HFF-Myc (cell line): ENCODE data around the gene MYCBPAP.

Experiments used
- DNase-seq: peaks from one replicate; pipeline ENCODE4 v3.0.0-alpha.2; 2011; ENCODE audit warnings: low read depth; ENCODE audit errors: extremely low read depth
- H3K4me3 ChIP-seq: replicated peaks from 2 replicates; pipeline ENCODE4 v1.5.1; 2011; ENCODE audit warnings: low read depth, mild to moderate bottlenecking, control low read depth, low read length
- TF ChIP-seq, protein P1 (sequence below): IDR thresholded peaks from 2 replicates; pipeline ENCODE4 v1.5.1; 2012; ENCODE audit warnings: mild to moderate bottlenecking, low read depth, low read length, control low read depth; ENCODE audit errors: missing control alignments

The MYCBPAP gene

DNA sequence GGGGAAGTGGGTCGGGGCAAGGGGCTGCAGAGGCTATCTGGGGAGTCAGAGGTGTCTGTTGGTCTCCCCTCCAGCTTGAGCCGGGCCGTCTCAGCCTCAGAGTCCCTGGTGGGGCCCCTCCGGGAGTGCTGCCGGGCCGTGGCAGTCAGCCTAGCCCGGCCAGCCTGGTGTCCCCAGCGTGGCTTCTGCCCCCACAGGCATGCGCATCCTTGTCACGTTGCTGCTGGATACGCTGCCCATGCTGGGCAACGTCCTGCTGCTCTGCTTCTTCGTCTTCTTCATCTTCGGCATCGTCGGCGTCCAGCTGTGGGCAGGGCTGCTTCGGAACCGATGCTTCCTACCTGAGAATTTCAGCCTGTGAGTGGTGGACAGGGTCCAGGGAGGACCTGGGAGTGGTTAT is 63.4 kb downstream of the MYCBPAP start:
- TF ChIP-seq, protein P1, sequence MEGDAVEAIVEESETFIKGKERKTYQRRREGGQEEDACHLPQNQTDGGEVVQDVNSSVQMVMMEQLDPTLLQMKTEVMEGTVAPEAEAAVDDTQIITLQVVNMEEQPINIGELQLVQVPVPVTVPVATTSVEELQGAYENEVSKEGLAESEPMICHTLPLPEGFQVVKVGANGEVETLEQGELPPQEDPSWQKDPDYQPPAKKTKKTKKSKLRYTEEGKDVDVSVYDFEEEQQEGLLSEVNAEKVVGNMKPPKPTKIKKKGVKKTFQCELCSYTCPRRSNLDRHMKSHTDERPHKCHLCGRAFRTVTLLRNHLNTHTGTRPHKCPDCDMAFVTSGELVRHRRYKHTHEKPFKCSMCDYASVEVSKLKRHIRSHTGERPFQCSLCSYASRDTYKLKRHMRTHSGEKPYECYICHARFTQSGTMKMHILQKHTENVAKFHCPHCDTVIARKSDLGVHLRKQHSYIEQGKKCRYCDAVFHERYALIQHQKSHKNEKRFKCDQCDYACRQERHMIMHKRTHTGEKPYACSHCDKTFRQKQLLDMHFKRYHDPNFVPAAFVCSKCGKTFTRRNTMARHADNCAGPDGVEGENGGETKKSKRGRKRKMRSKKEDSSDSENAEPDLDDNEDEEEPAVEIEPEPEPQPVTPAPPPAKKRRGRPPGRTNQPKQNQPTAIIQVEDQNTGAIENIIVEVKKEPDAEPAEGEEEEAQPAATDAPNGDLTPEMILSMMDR: no peak
- no peak overlapping the region for H3K4me3 ChIP-seq
- DNase-seq: no peak

DNA sequence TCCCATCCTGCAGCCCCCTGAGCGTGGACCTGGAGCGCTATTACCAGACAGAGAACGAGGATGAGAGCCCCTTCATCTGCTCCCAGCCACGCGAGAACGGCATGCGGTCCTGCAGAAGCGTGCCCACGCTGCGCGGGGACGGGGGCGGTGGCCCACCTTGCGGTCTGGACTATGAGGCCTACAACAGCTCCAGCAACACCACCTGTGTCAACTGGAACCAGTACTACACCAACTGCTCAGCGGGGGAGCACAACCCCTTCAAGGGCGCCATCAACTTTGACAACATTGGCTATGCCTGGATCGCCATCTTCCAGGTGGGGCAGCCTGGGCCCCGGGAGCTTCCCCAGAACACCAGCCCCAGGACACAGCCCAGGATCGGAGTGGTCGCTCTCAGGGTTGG is 64.3 kb downstream of the MYCBPAP start:
- DNase-seq: no peak
- TF ChIP-seq, protein P1: no peak
- no peak overlapping the region for H3K4me3 ChIP-seq

DNA sequence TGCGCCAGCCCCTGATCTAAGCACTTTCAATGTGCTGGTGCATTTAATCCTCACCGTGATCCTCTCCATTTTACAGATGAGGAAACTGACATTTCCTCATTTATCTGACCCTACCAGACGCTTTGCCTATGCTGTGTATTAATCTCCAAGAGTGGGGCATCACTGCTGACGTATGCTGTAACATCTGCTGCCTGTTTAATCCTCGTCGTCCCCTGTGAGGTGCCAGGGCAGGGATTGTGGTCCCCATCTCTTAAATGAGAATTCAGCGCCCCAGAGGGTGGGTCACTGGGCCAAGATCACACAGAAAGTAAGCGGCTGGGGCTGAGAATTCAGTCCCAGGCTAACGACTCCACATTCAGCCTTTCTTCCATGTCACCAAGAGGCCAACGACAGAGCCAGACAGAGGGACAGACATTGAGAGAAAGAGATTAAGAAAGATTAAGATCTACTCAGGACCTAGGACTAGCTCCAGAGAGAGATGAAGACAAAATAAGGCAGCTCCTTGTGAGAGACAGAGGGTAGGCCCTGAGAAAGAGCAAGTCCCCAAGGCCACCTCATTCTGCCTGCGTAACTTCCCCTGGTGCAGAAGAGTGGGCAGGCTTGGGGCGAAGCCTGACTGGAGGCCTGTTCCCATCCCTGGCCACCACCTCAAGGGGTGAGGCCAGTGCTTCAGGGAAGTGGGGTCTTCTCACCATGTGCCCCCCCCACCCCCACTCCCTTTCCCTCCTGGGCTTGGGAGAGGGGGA is 65.8 kb downstream of the MYCBPAP start:
- TF ChIP-seq, protein P1: no peak
- no peak for DNase-seq
- no peak overlapping the region for H3K4me3 ChIP-seq

DNA sequence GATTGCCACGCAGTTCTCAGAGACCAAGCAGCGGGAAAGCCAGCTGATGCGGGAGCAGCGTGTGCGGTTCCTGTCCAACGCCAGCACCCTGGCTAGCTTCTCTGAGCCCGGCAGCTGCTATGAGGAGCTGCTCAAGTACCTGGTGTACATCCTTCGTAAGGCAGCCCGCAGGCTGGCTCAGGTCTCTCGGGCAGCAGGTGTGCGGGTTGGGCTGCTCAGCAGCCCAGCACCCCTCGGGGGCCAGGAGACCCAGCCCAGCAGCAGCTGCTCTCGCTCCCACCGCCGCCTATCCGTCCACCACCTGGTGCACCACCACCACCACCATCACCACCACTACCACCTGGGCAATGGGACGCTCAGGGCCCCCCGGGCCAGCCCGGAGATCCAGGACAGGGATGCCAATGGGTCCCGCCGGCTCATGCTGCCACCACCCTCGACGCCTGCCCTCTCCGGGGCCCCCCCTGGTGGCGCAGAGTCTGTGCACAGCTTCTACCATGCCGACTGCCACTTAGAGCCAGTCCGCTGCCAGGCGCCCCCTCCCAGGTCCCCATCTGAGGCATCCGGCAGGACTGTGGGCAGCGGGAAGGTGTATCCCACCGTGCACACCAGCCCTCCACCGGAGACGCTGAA is 67.5 kb downstream of the MYCBPAP start:
- no peak for DNase-seq
- H3K4me3 ChIP-seq: no peak overlapping the region
- TF ChIP-seq, protein P1: no peak

DNA sequence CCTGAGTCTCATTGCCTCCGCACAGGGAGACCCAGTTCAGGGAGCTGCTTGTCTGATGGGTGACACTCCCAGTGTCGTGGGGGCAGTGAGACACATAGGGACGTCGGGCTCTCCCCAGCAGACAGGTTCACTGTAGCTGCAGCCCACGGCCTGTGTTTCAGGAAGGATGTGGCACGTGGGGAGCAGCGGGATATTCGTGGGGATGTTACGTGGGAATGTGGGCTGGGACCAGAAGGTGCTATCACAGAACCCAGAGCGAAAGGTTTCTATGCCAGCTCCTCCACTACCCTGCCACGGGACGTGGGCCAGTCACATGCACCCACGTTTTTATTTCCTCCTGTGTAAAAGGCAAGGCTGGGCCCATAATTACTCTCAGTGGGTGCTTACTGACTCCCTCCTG is 68.6 kb downstream of the MYCBPAP start:
- TF ChIP-seq, protein P1: no peak
- no peak for DNase-seq
- H3K4me3 ChIP-seq: no peak overlapping the region

DNA sequence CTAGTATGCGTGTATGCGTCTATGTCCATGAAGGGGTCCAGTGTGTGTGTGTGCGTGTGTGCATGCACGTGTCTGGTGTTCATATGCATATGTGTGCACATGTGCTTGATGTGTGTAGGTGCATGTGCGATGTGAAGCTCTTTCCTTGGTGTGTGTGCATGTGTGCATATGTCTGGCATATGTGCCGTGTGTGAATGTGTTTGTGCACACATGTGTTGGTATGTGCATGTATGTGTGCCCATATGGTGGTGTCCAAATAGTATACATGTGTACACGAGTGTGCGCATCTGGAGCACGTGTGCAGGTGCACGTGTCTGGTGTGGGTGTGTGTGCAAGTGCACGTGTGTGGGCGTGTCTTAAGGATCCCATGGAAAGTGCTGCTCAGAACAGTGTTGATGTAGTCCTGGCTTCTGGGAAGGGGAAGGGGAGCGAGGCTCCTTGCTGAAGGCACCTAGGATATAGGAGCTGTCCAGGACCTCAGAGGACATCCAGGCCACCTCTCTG is 69.3 kb downstream of the MYCBPAP start:
- TF ChIP-seq, protein P1: no peak
- DNase-seq: no peak
- H3K4me3 ChIP-seq: no peak overlapping the region
